Keratinocyte (primary cell): Measurements from ENCODE around the gene CDH7. TPM values are rescaled to one million over a fixed set of nuclear protein-coding genes. Genes with fewer than 3 reads are reported as not detected.

ENCODE experiments used
- DNase-seq: peaks from one replicate; pipeline ENCODE4 v3.0.0-alpha.2; 2011; ENCODE audit warnings: low read depth, missing footprints, low spot score
- FAIRE-seq: peaks from 2 replicates; lab custom pipeline; 2011; peaks lifted over from hg19 to GRCh38; lab: Jason Lieb, UNC
- H2AFZ ChIP-seq: 2 replicates; pipeline ENCODE4 v1.6.0; 2012; ENCODE audit warnings: low read length, control low read depth, inconsistent platforms; ENCODE audit not compliant: control insufficient read depth
- H3K27ac ChIP-seq: 2 replicates; pipeline ENCODE4 v1.5.1; 2011; ENCODE audit warnings: low read length; ENCODE audit not compliant: control insufficient read depth, insufficient read depth
- H3K27me3 ChIP-seq: 3 replicates; pipeline ENCODE4 v1.6.0; 2011; ENCODE audit warnings: low read length; ENCODE audit not compliant: control insufficient read depth, insufficient read depth; ENCODE audit errors: extremely low read depth
- H3K36me3 ChIP-seq, 2 experiments: 2 replicates in 1 of 2; 3 replicates in 1 of 2; pipeline ENCODE4 v1.5.1; 2011; ENCODE audit warnings: low read length in 2 of 2, mild to moderate bottlenecking in 1 of 2; ENCODE audit not compliant: control insufficient read depth in 2 of 2, insufficient read depth in 2 of 2; ENCODE audit errors: extremely low read depth in 1 of 2
- H3K4me1 ChIP-seq: 3 replicates; pipeline ENCODE4 v1.5.1; 2011; ENCODE audit warnings: low read length; ENCODE audit not compliant: control insufficient read depth, insufficient read depth; ENCODE audit errors: extremely low read depth
- H3K4me2 ChIP-seq: 3 replicates; pipeline ENCODE4 v1.6.0; 2011; ENCODE audit warnings: low read depth, low read length; ENCODE audit not compliant: control insufficient read depth, insufficient read depth; ENCODE audit errors: extremely low read depth
- H3K4me3 ChIP-seq, 3 experiments: fragments of 200-600 bp in 1 of 3; sonication (generic) in 1 of 3; 2 replicates in 2 of 3; 3 replicates in 1 of 3; pipeline ENCODE4 v1.5.1; 2011 to 2016; ENCODE audit warnings: low read length in 3 of 3, mild to moderate bottlenecking in 3 of 3, control low read depth in 2 of 3, inconsistent platforms in 1 of 3, low read depth in 1 of 3, mixed read lengths in 1 of 3, mixed run types in 1 of 3, moderate library complexity in 1 of 3; ENCODE audit not compliant: control insufficient read depth in 2 of 3, insufficient read depth in 2 of 3; ENCODE audit errors: extremely low read depth in 1 of 3
- H3K79me2 ChIP-seq: 2 replicates; pipeline ENCODE4 v1.6.0; 2012; ENCODE audit warnings: low read length; ENCODE audit not compliant: control insufficient read depth, insufficient read depth
- H3K9ac ChIP-seq: 3 replicates; pipeline ENCODE4 v1.6.0; 2011; ENCODE audit warnings: low read length; ENCODE audit not compliant: control insufficient read depth, insufficient read depth; ENCODE audit errors: extremely low read depth
- H3K9me1 ChIP-seq: 3 replicates; pipeline ENCODE4 v1.6.0; 2011; ENCODE audit warnings: low read length; ENCODE audit not compliant: control insufficient read depth, insufficient read depth; ENCODE audit errors: extremely low read depth
- H3K9me3 ChIP-seq: 2 replicates; pipeline ENCODE4 v1.5.1; 2012; ENCODE audit warnings: low read depth, low read length; ENCODE audit not compliant: control insufficient read depth
- H4K20me1 ChIP-seq: 3 replicates; pipeline ENCODE4 v1.6.0; 2011; ENCODE audit warnings: low read length; ENCODE audit not compliant: control insufficient read depth, insufficient read depth; ENCODE audit errors: extremely low read depth
- CTCF ChIP-seq, 3 experiments: IDR thresholded peaks in 1 of 3; conservative IDR thresholded peaks in 1 of 3; optimal IDR thresholded peaks in 1 of 3; 2 replicates in 2 of 3; 3 replicates in 1 of 3; pipeline versions ENCODE3 to v1.5.1; 2011; ENCODE audit warnings: low read length in 3 of 3, mild to moderate bottlenecking in 3 of 3, moderate library complexity in 2 of 3, control low read depth in 1 of 3, inconsistent platforms in 1 of 3; ENCODE audit not compliant: insufficient read depth in 2 of 3; ENCODE audit errors: extremely low read depth in 1 of 3
- EZH2 ChIP-seq: IDR thresholded peaks from one replicate; pipeline ENCODE4 v1.6.1; 2012; ENCODE audit warnings: inconsistent platforms, mild to moderate bottlenecking, low read length, moderate library complexity
- dilution Hi-C: fragments of 300-500 bp; cut with MboI; formaldehyde crosslinking; loops from one replicate; pipeline ENCODE4 v1.7.0; 2020; ENCODE audit warnings: low sequenced_read_pairs; ENCODE audit not compliant: extremely low pct_ligation_motif_present
- polyA minus RNA-seq, 3 experiments: library from RNA; depleted of rRNA, polyadenylated mRNA; stranded (reverse); fragments of >200 nt; gene quantifications; 1 replicate in 1 of 3; 2 replicates in 1 of 3; 3 replicates in 1 of 3; pipeline ENCODE4 v1.2.3, GENCODE V29; 2011
- polyA plus RNA-seq, 5 experiments: library from polyadenylated mRNA; depleted of rRNA in 3 of 5; stranded (reverse) in 3 of 5; stranded (forward) in 1 of 5; unstranded in 1 of 5; fragments of >200 nt; gene quantifications; 1 replicate in 1 of 5; 2 replicates in 3 of 5; 3 replicates in 1 of 5; pipeline versions ENCODE4 v1.2.1 to v1.2.3, GENCODE V29; 2011 to 2012; ENCODE audit warnings: missing spikeins in 2 of 5, low read depth in 1 of 5, low replicate concordance in 1 of 5

Gene CDH7
- polyA plus RNA-seq, result not detected in 3 replicates
- not detected for polyA plus RNA-seq (2011; ENCODE audit: low read depth)
- not detected in 2 replicates for polyA plus RNA-seq (2011; cell fraction: cytosol; rRNA removed)
- polyA plus RNA-seq (2011; cell fraction: nucleus; rRNA removed), result not detected in 2 replicates
- polyA plus RNA-seq (2012; ENCODE audit: low replicate concordance), result not detected in 2 replicates
- polyA minus RNA-seq, result not detected in 3 replicates
- polyA minus RNA-seq (2011; cell fraction: cytosol; rRNA and poly(A)+ RNA removed), result not detected
- not detected in 2 replicates for polyA minus RNA-seq (2011; cell fraction: nucleus; rRNA and poly(A)+ RNA removed)

- peaks cover 8% of the 10 kb centered on the region for H3K27me3 ChIP-seq
- H2AFZ ChIP-seq, result no peak within 1 kb of the TSS
- FAIRE-seq (no peak), DNase-seq (no peak)
- dilution Hi-C loops, result no loop called here
- TF ChIP-seq CTCF (optimal IDR thresholded peaks at IDR 0.05 in 1 of 3, IDR thresholded peaks at IDR 0.05 in 1 of 3, conservative IDR thresholded peaks at IDR 0.05 in 1 of 3; ENCODE audit: extremely low read depth in 1 of 3, insufficient read depth in 2 of 3, low read length in 3 of 3), result no peak
- TF ChIP-seq EZH2, result no peak
- H3K4me1 ChIP-seq, result no peaks in the 10 kb centered on the region
- H3K27ac ChIP-seq, result no peak within 1 kb of the TSS
- H3K79me2 ChIP-seq, result no peaks in the 10 kb centered on the region
- H3K9ac ChIP-seq, result no peak within 1 kb of the TSS
- no peaks in the 10 kb centered on the region for H3K9me3 ChIP-seq
- H3K4me2 ChIP-seq, result no peak within 1 kb of the TSS
- no peaks in the 10 kb centered on the region for H3K9me1 ChIP-seq
- no peak within 1 kb of the TSS for H3K4me3 ChIP-seq
- no peaks in the 10 kb centered on the region for H4K20me1 ChIP-seq
- no peaks in the 10 kb centered on the region for H3K36me3 ChIP-seq
Measured at GRCh38 chr18:65750389-65751154, at the start of gene CDH7. Gene CDH7 (plus strand): TSS chr18:65751012. CDS start chr18:65762843, 11,831 bp downstream.

GRCh38 chr18:65704046-65704445 is 46.8 kb upstream of the CDH7 start:
- dilution Hi-C loops, result no loop called here
- DNase-seq (no peak), FAIRE-seq (no peak)
- Histone ChIP-seq H3K4me3 (no peak overlapping the region), H3K27me3 (no peaks in the 10 kb centered on the region), H3K79me2 (no peaks in the 10 kb centered on the region), H3K9ac (no peak overlapping the region), H3K27ac (no peak overlapping the region), H3K36me3 (no peaks in the 10 kb centered on the region), H3K4me1 (no peaks in the 10 kb centered on the region), H3K9me3 (no peaks in the 10 kb centered on the region), H3K4me2 (no peak overlapping the region), H4K20me1 (no peaks in the 10 kb centered on the region), H3K9me1 (no peaks in the 10 kb centered on the region), H2AFZ (no peak overlapping the region)
- TF ChIP-seq EZH2 (no peak), CTCF (optimal IDR thresholded peaks at IDR 0.05 in 1 of 3, IDR thresholded peaks at IDR 0.05 in 1 of 3, conservative IDR thresholded peaks at IDR 0.05 in 1 of 3; ENCODE audit: extremely low read depth in 1 of 3, insufficient read depth in 2 of 3, low read length in 3 of 3) (no peak)
